BLaER1 (cell line): ENCODE data around the gene SMOC1.

Experiments used
- H3K27ac ChIP-seq: shearing (Covaris generic); formaldehyde crosslinking; 2 replicates; pipeline ENCODE4 v1.8.1; 2022
- H3K27me3 ChIP-seq: shearing (Covaris generic); formaldehyde crosslinking; 2 replicates; pipeline ENCODE4 v1.8.1; 2022
- H3K36me3 ChIP-seq: shearing (Covaris generic); formaldehyde crosslinking; 2 replicates; pipeline ENCODE4 v1.8.1; 2022
- H3K4me1 ChIP-seq: shearing (Covaris generic); formaldehyde crosslinking; 2 replicates; pipeline ENCODE4 v1.8.1; 2022
- H3K4me2 ChIP-seq: shearing (Covaris generic); formaldehyde crosslinking; 2 replicates; pipeline ENCODE4 v1.8.1; 2022
- H3K4me3 ChIP-seq: shearing (Covaris generic); formaldehyde crosslinking; 2 replicates; pipeline ENCODE4 v1.8.1; 2022
- H3K9ac ChIP-seq: shearing (Covaris generic); formaldehyde crosslinking; 2 replicates; pipeline ENCODE4 v1.8.1; 2022
- H3K9me3 ChIP-seq: shearing (Covaris generic); formaldehyde crosslinking; 2 replicates; pipeline ENCODE4 v1.8.1; 2022
- H4K20me1 ChIP-seq: shearing (Covaris generic); formaldehyde crosslinking; 2 replicates; pipeline ENCODE4 v1.8.1; 2022
- Cebpa-rat ChIP-seq: shearing (Covaris generic); IDR thresholded peaks from 2 replicates; pipeline ENCODE4 v1.8.1; 2022

The SMOC1 gene

GRCh38 chr14:69878251-69878650 is 965 bp upstream of the SMOC1 start:
- no peak overlapping the region for H3K9ac ChIP-seq
- H3K4me3 ChIP-seq: no peak overlapping the region
- H3K36me3 ChIP-seq: no peaks in the 10 kb centered on the region
- no peak for TF ChIP-seq Cebpa-rat
- H3K27me3 ChIP-seq: peaks cover 53% of the 10 kb centered on the region
- no peak overlapping the region for H3K27ac ChIP-seq
- H3K9me3 ChIP-seq: no peaks in the 10 kb centered on the region; the same call in 1 of the 2 replicates
- no peak overlapping the region for H3K4me2 ChIP-seq
- H3K4me1 ChIP-seq: peaks cover 14% of the 10 kb centered on the region
- H4K20me1 ChIP-seq: no peaks in the 10 kb centered on the region

DNA sequence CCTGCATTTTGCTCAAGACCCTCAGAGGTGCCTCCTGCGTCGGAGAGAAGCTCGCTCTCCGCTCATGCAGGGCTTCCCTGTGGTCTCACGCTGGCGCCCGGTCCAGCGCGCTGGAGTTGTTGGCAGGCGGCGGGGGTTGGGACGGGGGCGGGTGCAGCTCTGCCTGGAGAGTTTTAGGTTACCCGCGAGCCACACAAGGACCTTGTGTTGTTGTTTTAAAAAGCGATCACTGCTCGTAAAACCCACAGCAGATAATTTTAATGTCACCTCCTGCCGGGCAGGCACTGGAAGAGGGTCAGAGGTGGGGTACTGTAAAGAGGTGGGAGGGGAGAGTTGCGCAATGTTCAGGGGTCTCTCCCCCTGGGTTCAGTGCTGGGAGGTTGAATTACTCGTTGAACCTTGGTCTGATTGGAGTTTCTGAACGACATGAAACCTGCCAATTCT is 850 bp downstream of the SMOC1 start:
- H4K20me1 ChIP-seq: no peaks in the 10 kb centered on the region
- peak; percentile 84 for TF ChIP-seq Cebpa-rat
- no peak overlapping the region for H3K9ac ChIP-seq
- H3K4me3 ChIP-seq: no peak overlapping the region
- H3K27ac ChIP-seq: no peak overlapping the region
- peaks cover 14% of the 10 kb centered on the region for H3K4me1 ChIP-seq
- no peaks in the 10 kb centered on the region; the same call in 1 of the 2 replicates for H3K9me3 ChIP-seq
- H3K36me3 ChIP-seq: no peaks in the 10 kb centered on the region
- H3K4me2 ChIP-seq: peak overlapping the region; percentile 85
- H3K27me3 ChIP-seq: peaks cover 53% of the 10 kb centered on the region

- no peak for TF ChIP-seq Cebpa-rat
- H4K20me1 ChIP-seq: no peaks in the 10 kb centered on the region
- no peaks in the 10 kb centered on the region; the same call in 1 of the 2 replicates for H3K9me3 ChIP-seq
- H3K4me2 ChIP-seq: no peak overlapping the region
- peaks cover 14% of the 10 kb centered on the region for H3K4me1 ChIP-seq
- no peak overlapping the region for H3K4me3 ChIP-seq
- H3K36me3 ChIP-seq: no peaks in the 10 kb centered on the region
- peaks cover 53% of the 10 kb centered on the region for H3K27me3 ChIP-seq
- H3K27ac ChIP-seq: no peak overlapping the region
- H3K9ac ChIP-seq: no peak overlapping the region
Observed at GRCh38 chr14:69880893-69881292, 1.7 kb downstream of the SMOC1 start.

DNA sequence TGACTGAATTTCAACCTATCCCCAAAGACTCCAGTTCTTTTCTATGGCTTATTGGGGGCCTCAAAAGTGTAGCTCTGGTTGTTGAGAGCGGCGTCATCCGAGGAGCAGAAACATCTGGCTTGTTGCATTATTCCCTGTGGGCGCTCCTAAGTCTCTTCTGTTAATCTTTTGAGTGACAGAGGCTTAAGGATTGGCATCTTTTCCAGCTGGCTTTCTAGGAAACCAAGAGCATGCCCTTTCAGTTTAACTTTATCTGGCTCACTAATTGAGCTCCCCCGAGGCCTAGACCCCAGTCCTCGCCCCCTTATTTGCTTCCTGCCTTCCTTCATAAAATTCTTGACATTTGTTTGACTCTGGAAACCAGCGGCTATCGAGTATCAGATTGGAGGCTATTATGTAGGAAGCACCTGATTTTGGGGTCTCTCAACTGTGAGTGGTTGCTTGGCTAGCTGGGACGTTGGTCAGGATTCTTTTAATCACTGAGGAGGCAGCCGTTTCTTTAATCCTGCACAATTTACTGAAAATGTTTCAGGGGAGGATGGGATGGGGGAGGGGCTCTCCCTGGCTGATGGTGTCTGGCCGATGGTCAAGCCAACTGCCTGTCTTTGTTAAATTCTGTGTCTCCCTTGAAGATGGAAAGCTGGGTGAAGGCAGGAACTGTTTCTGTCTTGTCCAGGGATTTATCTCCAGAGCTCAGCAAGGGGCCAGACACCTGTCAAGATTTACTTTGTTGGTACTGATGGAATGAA is 3.1 kb downstream of the SMOC1 start:
- no peaks in the 10 kb centered on the region; the same call in 1 of the 2 replicates for H3K9me3 ChIP-seq
- H3K9ac ChIP-seq: no peak overlapping the region
- TF ChIP-seq Cebpa-rat: no peak
- no peak overlapping the region for H3K4me3 ChIP-seq
- no peaks in the 10 kb centered on the region for H3K36me3 ChIP-seq
- no peak overlapping the region for H3K27ac ChIP-seq
- H4K20me1 ChIP-seq: no peaks in the 10 kb centered on the region
- 0 out of 2 replicates have a peak overlapping the region, but pooled peaks have one; percentile 0 for H3K4me2 ChIP-seq
- peaks cover 26% of the 10 kb centered on the region for H3K4me1 ChIP-seq
- H3K27me3 ChIP-seq: peaks cover 50% of the 10 kb centered on the region

- Histone ChIP-seq H3K4me2 (no peak overlapping the region), H3K4me1 (peaks cover 26% of the 10 kb centered on the region), H3K27me3 (peaks cover 46% of the 10 kb centered on the region), H3K4me3 (no peak overlapping the region), H3K27ac (no peak overlapping the region), H3K9me3 (no peaks in the 10 kb centered on the region; the same call in 1 of the 2 replicates), H4K20me1 (no peaks in the 10 kb centered on the region), H3K36me3 (no peaks in the 10 kb centered on the region), H3K9ac (no peak overlapping the region)
- no peak for TF ChIP-seq Cebpa-rat
Observed at GRCh38 chr14:69882915-69883314, 3.7 kb downstream of the SMOC1 start.

DNA sequence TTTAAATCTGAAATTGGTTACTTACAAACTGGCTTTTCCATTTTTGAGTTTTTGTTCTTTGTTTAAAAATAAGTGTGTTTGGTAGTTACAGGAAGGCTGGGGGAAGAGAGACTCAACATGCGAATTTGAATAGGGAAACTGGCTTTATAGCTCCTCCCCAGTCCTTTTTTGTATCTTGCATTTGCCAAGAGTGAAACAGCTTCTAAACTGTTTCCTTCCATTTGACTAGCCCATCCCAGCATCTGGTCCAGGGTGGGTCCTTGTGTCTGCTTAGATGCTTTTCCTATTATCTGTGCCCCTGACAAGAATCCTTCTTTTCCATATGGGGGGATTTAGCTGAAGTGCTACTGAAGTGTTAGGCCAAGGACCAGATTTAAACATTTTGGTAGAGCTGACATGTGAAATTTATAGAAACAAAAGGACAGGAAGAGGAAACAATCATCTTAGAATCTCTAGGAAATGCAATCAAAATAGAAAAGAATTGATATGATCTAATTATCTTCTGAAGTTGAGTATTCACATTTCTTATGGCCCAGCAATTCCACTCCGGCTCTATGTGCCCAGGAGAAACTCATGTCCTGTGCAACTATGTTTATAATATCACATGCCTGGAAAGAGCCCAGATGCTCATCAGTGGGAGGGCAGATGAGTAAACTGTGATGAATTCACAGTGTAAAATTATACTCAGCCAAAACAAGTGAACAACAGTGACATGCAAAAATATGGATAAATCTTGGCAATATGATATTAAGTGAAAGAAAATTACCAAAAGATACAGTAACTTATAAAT is 7.4 kb downstream of the SMOC1 start:
- peaks cover 8% of the 10 kb centered on the region; the same call in 1 of the 2 replicates for H3K27me3 ChIP-seq
- no peaks in the 10 kb centered on the region for H3K36me3 ChIP-seq
- no peak overlapping the region for H3K27ac ChIP-seq
- H3K9ac ChIP-seq: no peak overlapping the region
- H3K4me2 ChIP-seq: peak overlapping the region; percentile 35
- H4K20me1 ChIP-seq: no peaks in the 10 kb centered on the region
- no peak overlapping the region for H3K4me3 ChIP-seq
- no peak for TF ChIP-seq Cebpa-rat
- peaks cover 23% of the 10 kb centered on the region for H3K4me1 ChIP-seq
- H3K9me3 ChIP-seq: no peaks in the 10 kb centered on the region

GRCh38 chr14:69887740-69888657 is 8.8 kb downstream of the SMOC1 start:
- Histone ChIP-seq H3K4me3 (no peak overlapping the region), H3K9ac (no peak overlapping the region), H3K4me2 (no peak overlapping the region), H3K27ac (no peak overlapping the region), H3K36me3 (no peaks in the 10 kb centered on the region), H3K27me3 (no peaks in the 10 kb centered on the region), H3K4me1 (peaks cover 17% of the 10 kb centered on the region), H3K9me3 (no peaks in the 10 kb centered on the region), H4K20me1 (no peaks in the 10 kb centered on the region)
- no peak for TF ChIP-seq Cebpa-rat

- no peaks in the 10 kb centered on the region for H4K20me1 ChIP-seq
- H3K4me1 ChIP-seq: peaks cover 12% of the 10 kb centered on the region
- H3K4me3 ChIP-seq: no peak overlapping the region
- no peaks in the 10 kb centered on the region for H3K27me3 ChIP-seq
- peaks cover 6% of the 10 kb centered on the region for H3K9me3 ChIP-seq
- TF ChIP-seq Cebpa-rat: no peak
- no peak overlapping the region for H3K4me2 ChIP-seq
- no peak overlapping the region for H3K9ac ChIP-seq
- H3K36me3 ChIP-seq: no peaks in the 10 kb centered on the region
- H3K27ac ChIP-seq: no peak overlapping the region
Observed at GRCh38 chr14:69891422-69891821, 12.2 kb downstream of the SMOC1 start.

GRCh38 chr14:69895109-69895508 is 15.9 kb downstream of the SMOC1 start:
- Histone ChIP-seq H3K27me3 (no peaks in the 10 kb centered on the region), H3K4me1 (no peaks in the 10 kb centered on the region), H3K36me3 (no peaks in the 10 kb centered on the region), H3K4me3 (no peak overlapping the region), H3K4me2 (no peak overlapping the region), H3K27ac (no peak overlapping the region), H4K20me1 (no peaks in the 10 kb centered on the region), H3K9me3 (peaks cover 23% of the 10 kb centered on the region), H3K9ac (no peak overlapping the region)
- TF ChIP-seq Cebpa-rat: no peak
